GM23248 (cell line): ENCODE results near the gene RNASE8.

Experiments used
- EZH2 ChIP-seq: fragments of 200-600 bp; sonication (generic); IDR thresholded peaks from 2 replicates; pipeline ENCODE4 v1.6.1; 2018; ENCODE audit warnings: antibody characterized with exemption, mild to moderate bottlenecking; ENCODE audit not compliant: insufficient read depth, poor library complexity, severe bottlenecking
- EZH2phosphoT487 ChIP-seq: fragments of 200-600 bp; sonication (generic); IDR thresholded peaks from 2 replicates; pipeline ENCODE4 v1.6.1; 2018; ENCODE audit warnings: antibody characterized with exemption, moderate library complexity, mild to moderate bottlenecking, low read depth; ENCODE audit not compliant: insufficient read depth

DNA sequence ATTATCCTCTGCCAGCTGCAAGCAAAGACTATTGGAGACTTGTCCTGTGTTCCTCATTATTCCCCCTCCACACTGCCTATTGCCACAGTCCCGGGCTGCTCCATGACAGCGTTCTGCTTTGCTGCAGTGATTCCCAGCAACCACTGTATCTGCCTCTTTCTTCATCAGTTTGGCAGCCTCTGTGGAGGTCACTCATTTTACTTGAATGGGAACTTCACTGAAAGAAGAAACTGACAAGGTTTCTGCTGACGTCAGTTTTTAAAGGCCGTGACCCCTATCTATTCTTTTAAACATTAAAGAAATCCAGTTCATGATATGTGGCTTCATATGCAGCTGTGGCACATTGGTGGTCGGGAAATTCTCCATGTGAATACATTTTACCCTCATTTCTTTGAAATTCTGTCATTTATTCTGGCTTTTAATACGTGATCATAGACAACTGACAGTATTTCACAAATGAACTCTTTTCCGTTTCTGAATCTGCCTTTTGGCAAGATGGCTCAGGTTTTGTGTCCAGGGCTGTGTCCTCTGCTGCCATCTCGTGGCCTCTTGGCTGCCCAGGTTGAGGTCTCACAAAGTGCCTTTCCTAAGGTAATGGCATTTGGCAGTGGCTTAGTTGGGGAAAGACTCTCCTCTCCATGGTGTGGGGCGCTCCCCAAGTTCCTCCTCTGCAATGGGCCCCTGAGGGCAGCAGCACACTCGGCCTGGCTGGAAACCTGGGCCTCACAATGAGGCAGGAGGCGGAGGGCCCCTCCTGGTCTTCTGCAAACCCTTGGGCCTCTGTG is 49.1 kb downstream of the RNASE8 start:
- TF ChIP-seq EZH2phosphoT487: no peak
- TF ChIP-seq EZH2: no peak
